IgD-negative memory B cell (primary cell): ENCODE results near the gene KLHDC10. TPM values are rescaled to one million over a fixed set of nuclear protein-coding genes. Genes with fewer than 3 reads are reported as not detected.
"Not testable (repeated sequence)": the region's sequence is repeated elsewhere in the genome, so short reads cannot be mapped to it uniquely, and the experiment has no call there.

Experiments used
- H3K27ac Mint-ChIP-seq, 3 donors: one replicate each; pipeline ENCODE4 v1.8.0; 2020 to 2022; ENCODE audit warnings: mild to moderate bottlenecking in 3 of 3, mixed read lengths in 3 of 3, moderate library complexity in 1 of 3
- H3K27me3 Mint-ChIP-seq: one replicate; pipeline ENCODE4 v1.8.0; 2021; ENCODE audit warnings: mixed read lengths
- H3K36me3 Mint-ChIP-seq: one replicate; pipeline ENCODE4 v1.8.0; 2020; ENCODE audit warnings: mild to moderate bottlenecking, mixed read lengths
- H3K4me1 Mint-ChIP-seq, 3 donors: one replicate each; pipeline ENCODE4 v1.8.0; 2020 to 2022; ENCODE audit warnings: mixed read lengths in 3 of 3, mild to moderate bottlenecking in 1 of 3
- H3K4me3 Mint-ChIP-seq, 4 donors: one replicate each; pipeline ENCODE4 v1.8.0; 2020 to 2022; ENCODE audit warnings: mild to moderate bottlenecking in 4 of 4, mixed read lengths in 4 of 4, moderate library complexity in 3 of 4
- H3K9me3 Mint-ChIP-seq, 3 donors: one replicate each; pipeline ENCODE4 v1.8.0; 2020 to 2021; ENCODE audit warnings: mixed read lengths in 3 of 3, mild to moderate bottlenecking in 1 of 3
- polyA plus RNA-seq: library from polyadenylated mRNA; unstranded; fragments of 300-500 nt; fragmentation: Illumina TruSeq; gene quantifications from one replicate; pipeline ENCODE4 v1.2.3, GENCODE V29; 2021

Gene KLHDC10, protein sequence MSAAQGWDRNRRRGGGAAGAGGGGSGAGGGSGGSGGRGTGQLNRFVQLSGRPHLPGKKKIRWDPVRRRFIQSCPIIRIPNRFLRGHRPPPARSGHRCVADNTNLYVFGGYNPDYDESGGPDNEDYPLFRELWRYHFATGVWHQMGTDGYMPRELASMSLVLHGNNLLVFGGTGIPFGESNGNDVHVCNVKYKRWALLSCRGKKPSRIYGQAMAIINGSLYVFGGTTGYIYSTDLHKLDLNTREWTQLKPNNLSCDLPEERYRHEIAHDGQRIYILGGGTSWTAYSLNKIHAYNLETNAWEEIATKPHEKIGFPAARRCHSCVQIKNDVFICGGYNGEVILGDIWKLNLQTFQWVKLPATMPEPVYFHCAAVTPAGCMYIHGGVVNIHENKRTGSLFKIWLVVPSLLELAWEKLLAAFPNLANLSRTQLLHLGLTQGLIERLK
- polyA plus RNA-seq, result 2.1 TPM

GRCh38 chr7:130069978-130070860 lies at the start of gene KLHDC10:
KLHDC10 (plus strand) TSS chr7:130070534; CDS start chr7:130070644, 110 bp downstream.
- H3K27me3 Mint-ChIP-seq, result peaks cover 2% of the 10 kb centered on the region
- H3K36me3 Mint-ChIP-seq, result no peaks in the 10 kb centered on the region
- H3K9me3 Mint-ChIP-seq, result peaks cover 0 to 1% (median 0%) of the 10 kb centered on the region in 3 donors
- peak within 1 kb of the TSS; percentile 96 to 99 (median 96) for H3K27ac Mint-ChIP-seq
- H3K4me1 Mint-ChIP-seq, result peaks cover 29 to 31% (median 30%) of the 10 kb centered on the region in 3 donors
- peak within 1 kb of the TSS; percentile 93 to 97 (median 95) for H3K4me3 Mint-ChIP-seq

- Mint-ChIP-seq H3K36me3 (peaks cover 5% of the 10 kb centered on the region), H3K27me3 (no peaks in the 10 kb centered on the region), H3K4me1 (no peaks in the 10 kb centered on the region), H3K9me3 (no peaks in the 10 kb centered on the region), H3K4me3 (no peak overlapping the region), H3K27ac (no peak overlapping the region)
Measured at GRCh38 chr7:130021105-130021834, 49.1 kb upstream of the KLHDC10 start.

GRCh38 chr7:130022115-130022514 lies 48.2 kb upstream of the KLHDC10 start:
- H3K4me1 Mint-ChIP-seq, result no peaks in the 10 kb centered on the region
- H3K27ac Mint-ChIP-seq, result no peak overlapping the region
- H3K9me3 Mint-ChIP-seq, result no peaks in the 10 kb centered on the region
- no peak overlapping the region for H3K4me3 Mint-ChIP-seq
- peaks cover 10% of the 10 kb centered on the region for H3K36me3 Mint-ChIP-seq
- H3K27me3 Mint-ChIP-seq, result no peaks in the 10 kb centered on the region

DNA sequence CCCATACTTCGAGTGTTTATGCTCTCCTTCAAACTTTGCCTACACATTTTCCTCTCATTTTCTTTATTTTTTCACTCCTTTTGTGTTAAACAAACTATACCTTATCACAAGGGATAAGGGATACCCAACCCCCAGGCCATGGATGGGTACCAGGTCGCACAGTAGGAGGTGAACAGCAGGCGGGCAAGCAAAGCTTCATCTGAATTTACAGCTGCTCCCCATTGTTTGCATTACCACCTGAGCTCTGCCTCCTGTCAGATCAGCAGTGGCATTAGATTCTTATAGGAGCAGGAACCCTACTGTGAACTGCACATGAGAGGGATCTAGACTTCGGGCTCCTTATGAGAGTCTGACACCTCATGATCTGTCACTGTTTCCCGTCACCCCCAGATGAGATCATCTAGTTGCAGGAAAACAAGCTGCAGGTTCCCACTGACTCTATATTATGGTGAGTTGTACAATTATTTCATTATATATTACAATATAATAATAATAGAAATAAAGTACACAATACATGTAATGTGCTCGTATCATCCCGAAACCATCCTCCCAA lies 47.6 kb upstream of the KLHDC10 start:
- H3K4me3 Mint-ChIP-seq, result no peak overlapping the region
- H3K36me3 Mint-ChIP-seq, result peaks cover 12% of the 10 kb centered on the region
- H3K27ac Mint-ChIP-seq, result no peak overlapping the region
- no peaks in the 10 kb centered on the region for H3K27me3 Mint-ChIP-seq
- H3K9me3 Mint-ChIP-seq, result no peaks in the 10 kb centered on the region
- no peaks in the 10 kb centered on the region for H3K4me1 Mint-ChIP-seq

- Mint-ChIP-seq H3K9me3 (no peaks in the 10 kb centered on the region), H3K27ac (no peak overlapping the region), H3K4me3 (no peak overlapping the region), H3K27me3 (no peaks in the 10 kb centered on the region), H3K4me1 (no peaks in the 10 kb centered on the region), H3K36me3 (peaks cover 12% of the 10 kb centered on the region)
Measured at GRCh38 chr7:130024390-130024789, 45.9 kb upstream of the KLHDC10 start.

DNA sequence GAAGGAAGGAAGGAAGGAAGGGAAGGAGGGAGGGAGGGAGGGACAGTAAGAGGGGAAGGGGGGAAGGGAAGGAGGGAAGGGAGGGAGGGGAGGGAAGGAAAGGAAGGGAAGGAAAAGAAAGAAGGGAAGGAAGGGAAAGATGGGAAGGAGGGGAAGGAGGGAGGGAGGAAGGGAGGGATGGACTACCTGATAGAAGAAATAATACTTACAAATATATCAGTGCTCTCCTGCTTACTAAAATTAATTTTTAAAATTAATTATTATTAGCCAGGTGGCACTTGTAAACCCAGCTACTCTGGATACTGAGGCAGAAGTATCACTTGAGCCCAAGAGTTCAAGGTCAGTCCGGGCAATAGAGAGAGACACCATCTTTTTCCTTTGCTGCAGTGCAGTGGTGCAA lies 37.6 kb upstream of the KLHDC10 start:
- no peak overlapping the region for H3K4me3 Mint-ChIP-seq
- H3K36me3 Mint-ChIP-seq, result peaks cover 13% of the 10 kb centered on the region
- H3K9me3 Mint-ChIP-seq, result no peaks in the 10 kb centered on the region
- H3K27ac Mint-ChIP-seq, result no peak overlapping the region
- no peaks in the 10 kb centered on the region for H3K27me3 Mint-ChIP-seq
- no peaks in the 10 kb centered on the region for H3K4me1 Mint-ChIP-seq

- Mint-ChIP-seq H3K27ac (no peak overlapping the region), H3K4me1 (no peaks in the 10 kb centered on the region), H3K9me3 (no peaks in the 10 kb centered on the region), H3K27me3 (no peaks in the 10 kb centered on the region), H3K36me3 (peaks cover 10% of the 10 kb centered on the region), H3K4me3 (no peak overlapping the region)
Measured at GRCh38 chr7:130037703-130038102, 32.6 kb upstream of the KLHDC10 start.

DNA sequence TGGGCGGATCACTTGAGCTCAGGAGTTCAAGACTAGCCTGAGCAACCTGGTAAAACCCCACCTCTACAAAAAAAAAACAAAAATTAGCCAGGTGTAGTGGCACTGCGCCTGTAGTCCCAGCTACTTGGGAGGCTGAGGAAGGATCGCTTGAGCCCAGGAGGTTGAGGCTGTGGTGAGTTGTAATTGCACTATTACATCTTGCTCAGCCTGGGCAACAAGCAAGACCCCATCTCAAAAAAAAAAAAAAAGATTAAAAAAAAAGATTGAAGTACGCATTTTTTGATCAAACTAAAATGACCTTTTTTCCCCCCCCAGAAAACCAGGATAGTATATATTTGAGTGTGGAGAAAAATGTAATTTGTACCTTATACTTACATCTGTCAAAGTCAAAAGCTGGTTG lies 29.8 kb upstream of the KLHDC10 start:
- Mint-ChIP-seq H3K36me3 (peaks cover 9% of the 10 kb centered on the region), H3K4me3 (no peak overlapping the region), H3K4me1 (no peaks in the 10 kb centered on the region), H3K27me3 (no peaks in the 10 kb centered on the region), H3K27ac (no peak overlapping the region), H3K9me3 (no peaks in the 10 kb centered on the region)

DNA sequence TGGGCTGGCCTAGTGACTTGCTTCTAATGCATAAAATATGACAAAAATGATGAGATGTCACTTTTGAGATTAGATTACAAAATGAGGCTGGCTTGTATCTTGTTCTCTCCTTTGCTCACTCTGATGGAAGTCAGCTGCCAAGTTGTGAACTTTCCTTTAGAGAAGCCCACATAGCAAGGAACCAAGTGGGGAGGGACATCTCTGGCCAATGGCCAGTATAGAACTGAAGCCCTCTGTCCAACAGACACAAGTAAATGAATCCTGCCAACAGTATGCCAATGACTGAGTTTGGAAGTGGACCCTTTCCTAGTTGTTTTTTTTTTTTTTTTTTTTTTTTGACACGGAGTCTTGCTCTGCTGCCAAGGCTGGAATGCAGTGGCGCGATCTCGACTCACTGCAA lies 22.5 kb upstream of the KLHDC10 start:
- Mint-ChIP-seq H3K4me3 (no peak overlapping the region), H3K9me3 (no peaks in the 10 kb centered on the region)

GRCh38 chr7:130048906-130049305 lies 21.4 kb upstream of the KLHDC10 start:
- Mint-ChIP-seq H3K27ac (no peak overlapping the region), H3K9me3 (peaks cover 0 to under 1% (median 0%) of the 10 kb centered on the region in 3 donors), H3K36me3 (peaks cover 9% of the 10 kb centered on the region), H3K4me1 (peaks cover 6 to 16% (median 6%) of the 10 kb centered on the region in 3 donors), H3K27me3 (no peaks in the 10 kb centered on the region), H3K4me3 (peak overlapping the region in 2 of 4 donors; percentile 2 to 52)

More for the DNA sequence above, 22.5 kb upstream of the KLHDC10 start:
- H3K27me3 Mint-ChIP-seq, result no peaks in the 10 kb centered on the region
- H3K27ac Mint-ChIP-seq, result no peak overlapping the region
- peaks cover 12% of the 10 kb centered on the region for H3K36me3 Mint-ChIP-seq
- H3K4me1 Mint-ChIP-seq, result peaks cover 6 to 15% (median 6%) of the 10 kb centered on the region in 3 donors

DNA sequence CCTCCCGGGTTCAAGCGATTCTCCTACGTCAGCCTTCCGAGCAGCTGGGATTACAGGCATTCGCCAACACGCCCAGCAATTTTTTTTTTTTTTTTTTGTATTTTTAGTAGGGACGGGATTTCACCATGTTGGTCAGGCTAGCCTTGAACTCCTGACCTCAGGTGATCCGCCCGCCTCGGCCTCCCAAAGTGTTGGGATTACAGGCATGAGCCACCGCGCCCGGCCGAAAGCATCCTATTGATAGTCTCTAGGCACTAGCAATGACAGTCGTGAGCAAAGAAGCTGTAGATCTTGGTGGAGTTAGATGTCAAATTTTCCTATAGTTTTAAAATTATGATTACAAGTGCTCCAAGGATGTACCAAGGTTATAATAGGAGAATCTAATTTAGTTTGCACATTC lies 18.1 kb upstream of the KLHDC10 start:
- H3K9me3 Mint-ChIP-seq, H3K27me3 Mint-ChIP-seq, H3K36me3 Mint-ChIP-seq, H3K27ac Mint-ChIP-seq: not testable (repeated sequence)
- peak overlapping the region in 3 of 4 donors; percentile 10 to 80 (median 33) for H3K4me3 Mint-ChIP-seq
- H3K4me1 Mint-ChIP-seq, result peaks cover 6 to 25% (median 6%) of the 10 kb centered on the region in 3 donors

GRCh38 chr7:130055198-130055597 lies 15.1 kb upstream of the KLHDC10 start:
- H3K36me3 Mint-ChIP-seq, result not testable (repeated sequence)

GRCh38 chr7:130062246-130062645 lies 8.1 kb upstream of the KLHDC10 start:
- Mint-ChIP-seq H3K9me3 (no peaks in the 10 kb centered on the region), H3K4me1 (peaks cover 0 to 3% (median 0%) of the 10 kb centered on the region in 3 donors), H3K27ac (no peak overlapping the region), H3K4me3 (no peak overlapping the region), H3K27me3 (no peaks in the 10 kb centered on the region), H3K36me3 (peaks cover 4% of the 10 kb centered on the region)

More at GRCh38 chr7:130055198-130055597, 15.1 kb upstream of the KLHDC10 start:
- H3K4me3 Mint-ChIP-seq, result peak overlapping the region in 1 of 4 donors; percentile 82
- peaks cover 6 to 17% (median 6%) of the 10 kb centered on the region in 3 donors for H3K4me1 Mint-ChIP-seq
- not testable (repeated sequence) for H3K9me3 Mint-ChIP-seq, H3K27me3 Mint-ChIP-seq
- peak overlapping the region in 1 of 3 donors; percentile 77 for H3K27ac Mint-ChIP-seq

DNA sequence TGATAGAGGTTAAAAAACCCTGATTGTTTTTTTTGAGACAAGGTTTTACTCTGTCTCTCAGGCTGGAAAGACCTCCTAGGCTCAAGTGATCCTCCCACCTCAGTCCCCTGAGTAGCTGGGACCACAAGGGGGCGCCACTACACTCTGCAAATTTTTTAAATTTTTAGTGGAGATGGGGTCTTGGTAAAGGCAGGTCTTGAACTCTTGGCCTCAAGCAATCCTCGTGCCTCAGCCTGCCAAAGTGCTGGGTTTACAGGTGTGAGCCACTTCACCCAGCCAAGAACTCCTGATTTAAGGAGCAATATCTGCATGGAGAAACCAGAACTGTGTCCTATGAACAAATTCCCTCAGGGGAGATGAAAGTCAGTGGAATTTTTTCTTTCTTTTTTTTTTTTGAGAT lies 7.3 kb upstream of the KLHDC10 start:
- H3K36me3 Mint-ChIP-seq, result peaks cover 4% of the 10 kb centered on the region
- no peaks in the 10 kb centered on the region for H3K27me3 Mint-ChIP-seq
- H3K27ac Mint-ChIP-seq, result peak overlapping the region in 1 of 3 donors; percentile 56
- H3K9me3 Mint-ChIP-seq, result peaks cover 0 to 1% (median 0%) of the 10 kb centered on the region in 3 donors
- H3K4me1 Mint-ChIP-seq, result peaks cover 0 to 3% (median 0%) of the 10 kb centered on the region in 3 donors
- H3K4me3 Mint-ChIP-seq, result no peak overlapping the region
